ENCODE measurements around the gene KCTD1.

The KCTD1 gene

DNA sequence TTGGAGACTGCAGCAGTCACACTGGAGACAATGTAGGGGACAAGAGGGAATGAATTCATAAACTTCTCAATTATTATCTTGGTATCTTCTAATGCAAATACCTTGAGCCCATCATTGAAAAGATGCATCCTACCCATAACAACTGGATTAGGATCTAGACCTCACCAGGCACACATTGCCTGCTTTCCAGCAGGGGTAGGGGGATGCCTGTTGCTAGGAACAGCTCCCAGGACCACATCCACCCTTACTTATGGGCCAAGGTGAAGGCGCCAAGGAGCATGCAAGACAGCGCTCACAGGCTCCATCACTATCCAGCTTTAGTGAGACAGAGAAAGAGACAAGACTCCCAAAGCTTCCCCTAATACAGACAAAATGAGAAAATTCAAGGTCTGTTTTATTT, 24.4 kb downstream of the KCTD1 start:
- no peak for DNase-seq (ENCODE audit: low read depth in 2 of 2)

DNA sequence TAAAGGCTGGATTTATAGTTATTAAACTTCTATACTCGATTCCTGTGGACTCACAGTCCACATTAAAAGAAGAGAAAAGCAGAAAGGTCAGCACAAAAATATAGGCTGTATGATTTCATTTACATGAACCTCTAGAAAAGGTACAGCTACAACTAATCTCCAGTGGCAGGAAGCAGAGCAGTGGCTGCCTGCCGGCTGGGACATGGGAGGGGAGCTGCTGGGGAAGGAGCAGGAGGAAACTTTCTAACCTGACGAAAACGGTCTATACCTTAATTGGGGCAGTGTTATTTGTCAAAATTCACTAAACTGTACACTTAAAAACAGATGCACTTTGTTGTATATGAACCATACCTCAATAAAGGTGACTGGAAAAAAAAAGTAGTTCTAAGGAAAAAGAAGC, 26.7 kb downstream of the KCTD1 start:
- no peak for DNase-seq (ENCODE audit: low read depth in 2 of 2)

DNA sequence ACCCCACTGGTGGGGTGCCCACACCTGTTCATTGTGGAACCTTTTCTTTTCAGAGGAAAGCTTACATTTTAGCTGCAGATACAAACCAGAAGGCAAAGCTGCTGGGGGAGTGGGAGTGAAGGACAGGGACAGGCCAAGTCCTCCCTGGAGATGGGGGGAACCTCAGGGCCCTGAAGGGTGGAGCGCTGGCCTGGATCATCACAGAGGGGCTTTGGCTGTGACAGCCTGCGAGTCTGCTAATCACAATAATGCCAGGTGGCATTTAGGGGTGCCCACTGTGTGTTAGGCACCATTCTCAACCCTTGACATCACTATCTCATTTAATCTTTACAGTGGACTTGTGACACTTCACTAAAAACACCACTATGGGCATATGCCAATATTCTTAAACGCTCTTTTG, 27.4 kb downstream of the KCTD1 start:
- no peak for DNase-seq (ENCODE audit: low read depth in 2 of 2)

DNA sequence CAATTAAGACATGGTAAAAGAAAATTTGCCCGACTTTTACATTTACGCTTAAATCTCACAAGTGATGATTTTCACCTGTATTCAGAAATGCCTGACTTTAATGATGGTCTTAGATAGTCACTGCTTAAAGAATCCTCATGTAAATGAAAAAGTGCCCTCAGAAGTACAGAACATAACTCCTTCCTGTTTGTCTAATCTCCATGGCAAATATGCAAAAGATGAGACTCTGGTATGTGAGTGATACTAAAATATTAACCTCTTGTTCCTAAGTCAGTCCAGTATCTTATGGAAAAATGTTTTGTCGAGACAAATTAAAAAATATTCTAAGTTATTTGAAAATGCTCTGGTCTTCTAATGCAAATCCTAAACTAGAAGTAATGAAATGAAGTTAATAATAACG, 29.2 kb downstream of the KCTD1 start:
- DNase-seq (ENCODE audit: low read depth in 2 of 2): no peak

DNA sequence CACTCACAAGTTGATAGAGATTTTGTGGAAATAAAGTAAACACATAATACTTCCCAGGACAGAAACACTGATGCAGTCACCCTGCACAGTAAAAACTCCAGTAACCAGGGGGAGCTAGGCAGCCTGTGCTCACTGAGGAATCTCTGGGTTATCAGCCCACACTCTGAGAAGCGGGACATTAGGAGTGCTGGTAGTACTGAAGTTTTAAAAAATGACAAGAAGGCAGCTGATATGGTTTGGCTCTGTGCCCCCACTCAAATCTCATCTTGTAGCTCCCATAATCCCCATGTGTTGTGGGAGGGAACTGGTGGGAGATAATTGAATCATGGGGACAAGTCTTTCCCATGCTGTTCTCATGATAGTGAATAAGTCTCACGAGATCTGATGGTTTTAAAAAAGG, 31.4 kb downstream of the KCTD1 start:
- DNase-seq (ENCODE audit: low read depth in 2 of 2): no peak

DNA sequence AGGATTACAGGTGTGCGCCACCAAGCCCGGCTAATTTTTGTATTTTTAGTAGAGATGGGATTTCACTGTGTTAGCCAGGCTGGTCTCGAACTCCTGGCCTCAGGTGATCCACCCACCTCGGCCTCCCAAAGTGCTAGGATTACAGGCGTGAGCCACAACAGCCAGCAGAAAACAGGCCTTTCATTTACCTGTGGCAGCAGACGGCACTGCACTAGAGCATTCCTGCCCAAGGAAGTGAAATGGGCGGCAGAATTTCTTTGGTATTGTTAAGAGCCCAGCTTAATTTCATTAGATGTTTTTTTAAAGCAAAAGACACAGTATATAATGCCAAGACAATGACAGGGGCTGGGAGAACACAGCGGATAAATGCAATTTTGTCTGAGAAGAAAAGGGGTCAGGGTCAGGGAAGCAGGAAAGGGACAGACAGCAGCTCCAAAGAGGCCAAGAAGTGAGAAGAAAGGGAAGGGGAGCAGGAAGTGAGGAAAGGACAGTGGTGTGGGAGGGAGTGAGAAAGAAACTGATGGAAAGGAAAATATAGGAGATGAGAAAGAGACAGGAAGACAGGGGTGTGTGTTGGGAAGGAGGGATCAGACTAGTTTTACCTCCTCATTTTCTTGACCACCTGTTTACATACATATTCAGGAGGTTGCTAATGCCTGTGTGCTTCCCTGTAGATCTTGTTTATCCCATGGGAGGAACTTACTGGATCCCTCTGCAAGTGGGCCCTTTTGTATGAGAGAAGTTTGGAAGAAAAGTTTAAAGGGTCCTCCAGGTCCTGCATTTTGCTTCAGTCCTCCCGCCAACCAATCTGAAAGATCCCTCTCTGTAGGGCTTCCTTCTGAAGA, 32.5 kb downstream of the KCTD1 start:
- no peak for DNase-seq (ENCODE audit: low read depth in 2 of 2)

DNA sequence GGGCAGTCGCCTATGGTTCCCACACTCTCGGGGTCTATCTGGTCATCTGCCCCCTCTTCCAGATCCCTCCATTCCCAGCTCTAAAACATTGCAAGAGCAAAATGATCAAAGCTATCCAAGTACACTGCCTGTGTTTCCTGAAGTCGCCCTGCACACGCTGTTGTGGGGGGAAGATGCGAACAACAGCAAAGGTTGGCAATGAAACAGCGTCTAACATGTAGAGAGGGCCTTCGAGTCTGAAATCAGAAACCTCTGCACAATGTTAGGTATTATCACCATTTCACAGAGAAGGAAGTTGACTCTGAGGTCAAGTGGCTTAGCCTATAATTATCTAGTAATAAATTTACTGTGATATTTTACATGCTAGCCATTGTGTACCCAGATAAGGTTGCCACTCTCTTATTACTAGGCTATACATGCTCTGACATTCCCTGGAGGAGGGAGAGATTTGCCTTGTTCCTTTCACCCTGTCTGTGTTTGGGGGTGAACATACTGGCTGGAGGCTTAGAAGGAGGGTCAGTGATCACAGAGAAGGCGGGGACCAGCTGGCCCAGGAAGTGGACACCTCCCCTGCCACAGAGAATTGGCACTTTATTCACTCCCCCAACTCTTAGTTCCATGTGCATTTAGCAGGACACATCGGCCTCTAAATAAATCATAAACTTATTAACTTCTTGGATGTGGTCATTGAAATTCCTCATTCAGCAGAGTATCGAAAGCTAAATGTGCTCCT, 36.8 kb downstream of the KCTD1 start:
- no peak for DNase-seq (ENCODE audit: low read depth in 2 of 2)

DNA sequence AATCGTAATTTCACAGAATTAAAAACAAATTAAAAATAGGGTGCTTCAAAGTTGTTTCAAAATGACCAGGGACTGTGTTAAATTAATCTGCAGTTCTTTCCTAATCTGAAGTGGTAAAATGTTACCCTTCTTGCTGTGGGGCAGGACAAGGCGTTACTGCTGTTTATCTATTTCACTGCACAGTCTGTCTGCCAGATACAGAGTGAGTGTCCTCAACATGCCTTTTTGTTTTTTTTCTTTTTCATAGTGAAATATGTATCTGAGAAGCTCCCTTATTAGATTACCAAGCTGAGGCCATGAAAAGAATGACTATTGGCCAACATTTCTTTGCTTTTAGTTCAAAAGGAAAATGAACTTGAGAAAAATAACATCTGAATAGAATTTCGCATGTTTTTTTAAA, 38.0 kb downstream of the KCTD1 start:
- no peak for DNase-seq (ENCODE audit: low read depth in 2 of 2)

DNA sequence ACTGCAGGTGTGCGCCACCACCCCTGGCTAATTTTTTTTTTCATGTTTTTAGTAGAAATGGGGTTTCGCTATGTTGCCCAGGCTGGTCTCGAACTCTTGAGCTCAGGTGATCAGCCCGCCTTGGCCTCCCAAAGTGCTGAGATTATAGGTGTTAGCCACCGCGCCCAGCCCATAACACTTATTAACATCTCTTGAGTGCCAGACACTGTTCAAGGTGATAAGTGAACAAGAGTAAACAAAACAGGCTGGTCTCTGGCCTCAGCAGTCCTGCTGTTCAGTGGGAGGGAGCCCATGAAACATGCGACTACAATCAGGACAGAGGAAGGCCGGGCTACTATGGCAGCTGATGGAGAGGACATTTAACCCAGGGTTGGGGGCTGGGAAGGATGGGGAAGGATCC, 42.3 kb downstream of the KCTD1 start:
- no peak for DNase-seq (ENCODE audit: low read depth in 2 of 2)

DNA sequence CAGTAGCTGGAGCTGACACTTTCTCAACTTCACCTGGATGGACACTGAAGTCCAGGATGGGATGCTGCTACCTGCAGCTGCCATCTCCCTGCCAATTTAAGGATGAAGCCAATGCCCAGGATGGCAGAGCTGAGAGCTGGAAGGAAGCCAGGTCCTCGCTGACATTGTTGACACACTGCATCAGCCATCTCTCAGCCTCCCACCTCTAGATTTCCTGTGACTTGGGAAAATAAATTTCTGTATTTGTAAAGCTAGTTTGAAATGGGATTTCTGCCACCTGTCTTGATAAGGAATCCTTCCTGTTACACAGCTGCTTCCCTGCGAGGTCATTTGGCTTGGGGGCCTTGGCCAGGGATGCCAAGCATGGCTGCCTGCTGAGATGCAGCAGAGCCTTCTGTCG, 43.5 kb downstream of the KCTD1 start:
- DNase-seq (ENCODE audit: low read depth in 2 of 2): no peak

DNA sequence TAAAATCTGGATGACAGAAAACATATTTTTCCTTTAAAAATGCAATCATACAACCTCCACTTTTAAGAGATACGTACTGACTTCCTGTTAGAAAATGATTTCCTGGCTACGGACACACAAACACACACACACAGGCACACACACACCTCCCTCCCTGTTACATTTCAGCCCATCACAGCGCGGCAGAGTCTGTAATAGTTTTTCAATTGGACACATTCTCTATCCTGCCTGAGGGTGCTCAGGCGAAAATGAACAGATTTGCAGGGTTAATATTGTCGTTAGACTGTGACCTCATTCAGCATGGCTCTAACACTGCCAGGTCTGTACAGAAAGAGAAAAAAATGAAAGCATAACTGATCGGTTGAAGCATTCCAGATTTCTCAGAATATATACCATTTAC, 45.0 kb downstream of the KCTD1 start:
- no peak for DNase-seq (ENCODE audit: low read depth in 2 of 2)

DNA sequence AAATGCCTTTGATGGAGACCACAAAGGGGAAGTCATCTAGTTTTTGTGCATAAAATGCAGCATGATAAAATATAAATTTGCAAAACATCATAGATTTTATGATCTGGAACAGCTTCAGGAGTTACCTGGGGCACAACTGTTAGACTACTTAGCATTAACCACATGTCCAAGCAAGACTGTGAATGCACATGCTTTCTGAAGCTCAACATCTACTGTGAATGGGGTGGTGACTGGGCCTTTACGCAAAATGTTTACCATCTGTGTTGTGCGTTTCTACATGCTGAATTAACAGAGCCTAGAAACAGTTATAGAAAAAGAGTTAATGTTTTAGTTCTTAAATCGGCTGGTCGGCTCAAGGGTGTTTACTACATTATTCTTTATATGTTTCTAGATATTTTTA, 45.5 kb downstream of the KCTD1 start:
- no peak for DNase-seq (ENCODE audit: low read depth in 2 of 2)

DNA sequence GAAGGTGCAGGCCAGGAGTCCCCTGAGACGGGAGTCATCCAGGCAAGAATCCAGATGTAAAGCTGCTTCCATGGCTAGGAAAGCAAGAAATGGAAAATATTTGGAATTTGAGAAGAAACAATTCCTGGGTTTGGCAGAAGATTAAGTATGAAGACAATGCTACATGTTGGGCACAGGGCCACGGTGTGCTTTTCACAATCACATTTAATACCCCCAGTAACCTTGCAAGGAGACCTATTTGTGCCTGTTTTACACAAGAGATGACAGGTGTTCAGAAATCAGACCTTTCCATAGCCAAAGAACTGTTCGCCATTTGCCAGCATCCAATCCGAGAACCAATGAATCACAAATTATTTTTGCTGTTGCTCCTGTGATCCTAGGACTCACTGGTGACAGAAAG, 50.5 kb downstream of the KCTD1 start:
- DNase-seq (ENCODE audit: low read depth in 2 of 2): no peak

DNA sequence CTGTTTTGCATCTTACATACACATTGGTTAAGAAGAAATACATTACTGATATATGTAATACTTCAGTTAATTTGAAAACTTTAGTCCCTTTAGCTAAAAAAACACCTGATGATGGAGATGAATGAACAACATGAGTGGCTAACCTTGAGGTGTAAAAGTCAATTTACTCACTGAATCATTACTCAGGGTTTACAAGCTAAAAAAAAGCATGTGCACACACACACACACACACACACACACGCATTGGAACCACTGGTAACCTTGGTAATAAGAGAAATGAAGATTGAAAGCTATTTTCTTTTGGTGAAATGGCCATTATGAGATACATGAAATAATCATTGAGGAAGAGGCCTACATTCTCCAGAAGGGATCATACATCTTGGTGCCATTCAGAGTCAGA, 51.8 kb downstream of the KCTD1 start:
- DNase-seq (ENCODE audit: low read depth in 2 of 2): no peak

DNA sequence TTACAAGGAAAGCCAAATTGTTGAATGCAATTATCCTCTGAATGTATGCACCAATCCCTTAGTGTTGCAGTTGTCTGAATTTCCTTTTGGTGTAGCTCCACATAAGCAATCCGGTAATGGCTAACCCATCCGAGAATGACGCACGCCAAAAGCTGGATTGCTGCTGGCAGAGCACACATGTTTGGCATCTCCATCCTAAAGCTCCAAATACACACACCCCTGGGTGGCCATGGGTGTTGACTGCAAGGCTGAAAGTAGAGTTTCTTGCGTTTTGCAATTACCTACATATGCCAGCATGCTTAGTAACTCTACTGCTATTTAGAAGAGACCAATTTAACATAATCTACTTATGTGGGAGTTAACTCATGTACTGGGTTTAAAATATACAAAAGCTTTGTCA, 53.1 kb downstream of the KCTD1 start:
- no peak for DNase-seq (ENCODE audit: low read depth in 2 of 2)

DNA sequence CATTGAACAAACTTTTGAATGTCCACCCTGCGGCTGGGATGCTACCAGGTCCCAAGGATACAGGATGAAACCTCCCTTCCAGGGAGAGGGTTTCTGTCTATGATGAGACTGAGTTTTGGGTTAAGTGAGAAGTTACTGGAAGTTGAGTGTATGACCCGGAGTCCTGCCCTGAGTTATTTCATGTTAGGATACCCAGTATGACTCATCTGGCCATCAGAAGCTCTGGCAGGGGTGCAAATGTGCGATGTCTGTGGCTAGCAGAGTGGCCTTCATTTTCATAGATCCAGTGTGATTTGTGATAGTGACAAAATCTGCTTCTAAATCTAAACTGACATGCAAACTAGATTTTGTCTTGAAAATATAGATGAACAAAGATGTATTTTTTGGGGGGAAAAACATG, 55.3 kb downstream of the KCTD1 start:
- DNase-seq (ENCODE audit: low read depth in 2 of 2): no peak

DNA sequence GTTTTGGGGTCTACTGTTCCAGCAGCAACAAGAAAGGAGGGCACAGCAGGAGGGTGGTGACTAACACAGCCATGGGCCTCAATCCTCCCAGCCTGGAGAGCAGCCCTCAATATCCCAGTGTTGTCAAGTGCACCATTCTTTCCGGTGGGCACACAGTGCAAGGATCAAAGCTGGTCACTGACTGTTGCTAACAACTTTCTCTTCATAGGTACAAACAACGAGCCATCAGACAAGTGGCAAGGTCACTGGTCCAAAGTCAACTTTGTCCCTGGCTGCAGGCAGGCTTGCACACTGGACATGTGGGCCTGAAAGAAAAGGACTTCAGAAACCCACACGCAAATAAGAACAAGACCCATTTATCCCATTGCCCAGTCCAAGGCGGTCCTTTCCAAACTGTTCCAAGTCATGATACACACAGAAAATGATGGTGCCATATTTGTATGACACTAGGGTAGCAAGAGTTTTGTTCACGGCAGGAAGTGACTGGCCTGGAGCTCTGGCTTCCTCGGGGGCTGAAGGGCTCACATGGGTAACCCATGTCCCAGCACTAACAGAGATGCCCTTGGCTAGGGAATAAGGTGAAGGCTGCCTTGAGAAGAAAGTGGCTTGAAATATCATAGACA, 57.0 kb downstream of the KCTD1 start:
- no peak for DNase-seq (ENCODE audit: low read depth in 2 of 2)

DNA sequence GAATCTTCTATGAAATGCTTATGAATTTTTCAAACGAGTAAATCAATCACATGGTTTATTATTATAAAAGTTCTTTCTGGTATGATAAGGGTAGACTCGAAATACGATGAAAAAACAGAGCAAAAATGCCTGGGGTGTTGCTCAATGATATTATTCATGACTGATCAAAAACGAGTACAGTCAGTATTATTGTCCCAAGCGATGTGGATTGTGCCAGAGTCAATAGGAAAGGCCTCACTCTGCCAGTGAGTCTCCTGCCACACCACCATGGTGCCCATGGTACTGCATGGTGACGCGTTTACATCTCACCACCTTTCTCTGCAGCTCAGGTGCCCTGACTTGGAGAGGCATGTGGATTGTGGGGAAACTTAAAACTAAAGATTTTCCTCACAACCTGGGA, 58.5 kb downstream of the KCTD1 start:
- no peak for DNase-seq (ENCODE audit: low read depth in 2 of 2)

DNA sequence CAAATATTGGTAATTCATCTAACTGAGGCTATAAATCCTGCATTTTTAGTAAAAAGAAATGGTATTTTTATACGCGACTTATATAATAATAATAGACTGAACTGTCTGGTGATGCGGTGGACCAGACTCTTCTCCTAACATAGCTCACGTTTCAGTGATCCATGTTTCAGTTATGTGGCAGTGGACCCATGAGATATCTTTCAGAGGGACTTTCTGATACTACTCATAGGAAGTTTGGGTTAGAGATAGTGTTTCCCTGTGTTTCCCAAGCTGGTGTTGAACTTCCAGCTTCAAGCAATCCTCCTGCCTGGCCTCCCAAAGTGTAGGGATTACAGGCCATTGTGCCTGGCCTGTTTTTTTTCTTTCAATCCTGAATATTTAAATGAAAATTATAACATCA, 59.2 kb downstream of the KCTD1 start:
- no peak for DNase-seq (ENCODE audit: low read depth in 2 of 2)

DNA sequence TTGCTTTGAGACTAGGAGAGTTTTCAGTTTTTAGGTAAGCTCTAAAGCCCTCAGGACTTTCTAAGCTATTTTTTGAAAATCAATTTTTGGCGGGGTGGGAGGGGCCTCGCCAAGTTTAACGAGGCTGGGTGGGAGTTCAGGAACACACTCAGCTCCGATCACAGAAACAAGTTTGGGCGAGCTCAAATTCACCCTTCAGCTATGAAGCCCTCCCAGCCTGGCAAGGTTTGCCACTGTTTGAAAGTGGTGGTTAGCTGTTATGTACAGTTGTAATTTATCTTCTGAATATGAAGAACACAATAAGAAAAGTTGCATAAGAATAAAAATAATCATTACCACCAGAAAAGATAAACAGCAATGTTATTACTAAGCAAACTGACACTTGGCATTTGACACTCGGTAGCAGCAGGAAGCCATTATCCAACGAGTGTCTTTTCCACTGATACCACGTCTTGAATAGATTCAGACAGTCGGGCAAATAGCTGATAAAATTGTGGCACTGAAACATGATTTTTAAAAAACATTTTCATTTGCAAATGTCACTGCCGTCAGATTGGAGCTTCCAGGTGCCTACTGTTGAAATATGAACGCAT, 59.8 kb downstream of the KCTD1 start:
- no peak for DNase-seq (ENCODE audit: low read depth in 2 of 2)

DNA sequence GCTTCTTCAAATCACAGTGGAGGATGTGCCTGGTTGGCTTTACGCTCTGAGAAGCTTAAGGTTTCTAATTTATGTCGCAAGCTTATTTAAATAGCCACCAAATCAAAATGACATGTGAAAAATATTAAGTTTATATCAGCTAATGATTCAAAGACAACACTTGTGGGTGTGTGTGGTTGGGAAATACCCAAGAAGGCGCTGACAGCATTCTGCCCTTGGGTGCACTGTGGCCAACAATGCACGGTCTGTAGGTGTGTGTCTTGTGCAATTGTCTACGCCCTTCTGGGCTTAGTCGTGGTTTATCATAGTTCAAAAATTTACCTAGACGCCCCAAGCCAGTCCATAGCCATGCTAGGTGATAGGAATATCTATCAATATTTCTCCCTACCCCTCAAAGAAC, 60.9 kb downstream of the KCTD1 start:
- DNase-seq (ENCODE audit: low read depth in 2 of 2): no peak

DNA sequence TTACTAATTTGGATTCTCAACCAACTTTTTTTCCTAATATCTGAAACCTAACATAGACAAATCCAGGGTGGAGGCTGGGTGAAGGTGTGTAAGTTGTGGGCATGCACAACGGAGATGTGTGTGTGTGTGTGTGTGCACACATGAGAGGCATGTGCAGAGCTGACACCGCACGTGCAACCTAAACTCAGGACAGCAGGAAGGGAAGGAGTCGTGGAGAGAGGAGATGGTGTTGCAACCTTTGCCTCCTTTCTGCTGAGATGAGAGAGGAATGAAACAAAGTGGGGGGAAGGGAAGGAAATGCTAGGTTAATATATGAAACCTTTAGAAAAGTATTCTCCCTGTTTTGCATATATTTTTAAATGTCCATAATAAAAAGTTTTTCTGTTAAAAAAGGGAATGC, 64.7 kb downstream of the KCTD1 start:
- no peak for DNase-seq (ENCODE audit: low read depth in 2 of 2)

DNA sequence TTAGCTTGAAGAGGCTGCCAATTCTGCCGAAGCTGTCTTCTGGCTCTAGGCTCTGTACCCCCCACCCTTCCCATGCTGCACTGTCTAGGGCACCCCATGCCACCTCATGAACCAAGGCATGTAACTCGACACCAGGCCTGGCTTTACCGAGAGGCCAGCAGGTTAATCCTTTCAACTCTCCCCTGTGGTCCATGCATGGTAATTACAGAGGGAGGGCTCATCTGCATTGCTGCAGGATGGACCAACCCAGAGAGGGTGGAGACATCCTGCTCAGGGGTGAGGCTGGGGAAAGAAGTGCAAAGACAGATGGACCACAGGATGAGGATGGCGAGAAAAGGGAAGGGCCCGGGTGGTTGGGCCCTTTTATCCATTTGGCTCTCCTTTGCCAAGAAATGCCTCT, 65.8 kb downstream of the KCTD1 start:
- DNase-seq (ENCODE audit: low read depth in 2 of 2): no peak

Data from stimulated activated CD8-positive, alpha-beta memory T cell treated with anti-CD3 and anti-CD28 coated beads, Interleukin-2, amount 100 ng/mL, for 1 hour (primary cell).